GM18868 (cell line): ENCODE data around the gene CHEK1.
"Not testable (repeated sequence)": the region's sequence is repeated elsewhere in the genome, so short reads cannot be mapped to it uniquely, and the experiment has no call there.

Experiments
- ATAC-seq: cut with Tn5 transposase; IDR thresholded peaks from one replicate; pipeline ENCODE4 v1.9.1; 2021; ENCODE audit warnings: mild to moderate bottlenecking, moderate library complexity; ENCODE audit not compliant: unreplicated experiment

Gene CHEK1

GRCh38 chr11:125624756-125625213, at the start of gene CHEK1:
TSS of gene CHEK1 (plus strand) at chr11:125625163. CDS start at chr11:125626769, 1,606 bp downstream.
- ATAC-seq = no peak

GRCh38 chr11:125577181-125577580, 47.8 kb upstream of the CHEK1 start:
- ATAC-seq = not testable (repeated sequence)

- no peak for ATAC-seq
Measured at GRCh38 chr11:125578783-125579182, 46.2 kb upstream of the CHEK1 start.

GRCh38 chr11:125579811-125580210, 45.2 kb upstream of the CHEK1 start:
- no peak for ATAC-seq

- ATAC-seq = no peak
Measured at GRCh38 chr11:125583496-125583895, 41.5 kb upstream of the CHEK1 start.

- no peak for ATAC-seq
Measured at GRCh38 chr11:125585487-125585886, 39.5 kb upstream of the CHEK1 start.

GRCh38 chr11:125586623-125587022, 38.3 kb upstream of the CHEK1 start:
- ATAC-seq = no peak

GRCh38 chr11:125587480-125587879, 37.5 kb upstream of the CHEK1 start:
- no peak for ATAC-seq

GRCh38 chr11:125588505-125588904, 36.5 kb upstream of the CHEK1 start:
- no peak for ATAC-seq

GRCh38 chr11:125591649-125592304, 33.2 kb upstream of the CHEK1 start:
- peak; percentile 22 for ATAC-seq

GRCh38 chr11:125592305-125593113, 32.5 kb upstream of the CHEK1 start, which contains the start of gene STT3A:
TSS of gene STT3A (plus strand) at chr11:125592852. CDS start at chr11:125595916, 3,064 bp downstream.
- ATAC-seq = peak; percentile 96

GRCh38 chr11:125593114-125593820, 31.7 kb upstream of the CHEK1 start:
- ATAC-seq = no peak

GRCh38 chr11:125594958-125595357, 30.0 kb upstream of the CHEK1 start:
- no peak for ATAC-seq

GRCh38 chr11:125600663-125601062, 24.3 kb upstream of the CHEK1 start:
- ATAC-seq = no peak

- no peak for ATAC-seq
Measured at GRCh38 chr11:125603207-125603606, 21.8 kb upstream of the CHEK1 start.

GRCh38 chr11:125605417-125605816, 19.5 kb upstream of the CHEK1 start:
- no peak for ATAC-seq

- ATAC-seq = no peak
Measured at GRCh38 chr11:125609545-125609944, 15.4 kb upstream of the CHEK1 start.

- no peak for ATAC-seq
Measured at GRCh38 chr11:125618383-125618782, 6.6 kb upstream of the CHEK1 start.

GRCh38 chr11:125621995-125622394, 3.0 kb upstream of the CHEK1 start:
- no peak for ATAC-seq

- ATAC-seq = no peak
Measured at GRCh38 chr11:125623064-125623463, 1.9 kb upstream of the CHEK1 start.

GRCh38 chr11:125625225-125625629, 264 bp downstream of the CHEK1 start:
- ATAC-seq = no peak
